Stimulated activated CD4-positive, alpha-beta T cell treated with anti-CD3 and anti-CD28 coated beads, TNF-alpha, amount 100 ng/mL, for 48 hours (primary cell): ENCODE results near the gene KPTN.

Source experiments
- DNase-seq, 3 donors: peaks; one replicate each; pipeline ENCODE4 v3.0.0-alpha.2; 2020; ENCODE audit warnings: low read depth in 3 of 3

Gene KPTN

GRCh38 chr19:47483800-47484690 is at the start of gene KPTN:
Gene KPTN (minus strand): TSS chr19:47484219. CDS start chr19:47484160, 59 bp downstream.
- DNase-seq: peak; percentile 83 to 86 (median 86)

- no peak for DNase-seq
Observed at GRCh38 chr19:47531640-47532387, 47.8 kb upstream of the KPTN start.

DNA sequence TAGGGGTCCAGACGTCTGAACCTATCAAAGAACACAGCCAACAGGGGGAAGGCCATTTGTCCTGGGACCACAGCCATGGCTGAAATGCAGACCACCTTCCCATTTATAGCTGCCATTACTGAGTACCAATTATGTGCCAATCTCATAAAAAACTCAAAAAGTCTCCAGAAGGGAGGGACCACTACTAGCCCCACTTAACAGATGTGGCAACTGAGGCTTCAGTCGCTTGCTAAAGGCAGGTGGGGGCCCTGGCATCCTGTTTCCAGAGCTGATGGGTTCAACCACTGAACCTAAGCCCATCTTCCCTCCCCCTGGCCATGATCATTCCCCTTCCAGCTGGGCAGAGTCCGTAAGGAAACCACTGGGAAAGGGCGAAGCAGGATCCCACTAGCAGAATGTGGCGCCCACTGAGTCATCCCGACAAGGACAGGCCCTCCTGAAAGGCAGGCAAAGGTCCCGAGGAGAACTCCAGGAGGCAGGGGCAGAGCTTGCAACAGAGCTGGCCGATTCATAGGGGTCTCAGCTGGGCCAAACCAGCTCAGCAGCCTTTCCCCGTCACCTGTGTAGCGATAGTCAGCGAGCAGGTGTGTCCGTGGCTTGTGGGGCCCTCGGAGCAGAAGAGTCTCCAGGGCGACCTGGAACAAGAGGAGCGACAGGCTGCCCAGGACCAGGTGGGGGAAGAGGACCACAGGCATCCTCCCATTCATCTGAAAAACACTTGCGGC is 45.2 kb upstream of the KPTN start:
- DNase-seq: no peak

- DNase-seq: no peak
Observed at GRCh38 chr19:47526798-47527197, 42.8 kb upstream of the KPTN start.

DNA sequence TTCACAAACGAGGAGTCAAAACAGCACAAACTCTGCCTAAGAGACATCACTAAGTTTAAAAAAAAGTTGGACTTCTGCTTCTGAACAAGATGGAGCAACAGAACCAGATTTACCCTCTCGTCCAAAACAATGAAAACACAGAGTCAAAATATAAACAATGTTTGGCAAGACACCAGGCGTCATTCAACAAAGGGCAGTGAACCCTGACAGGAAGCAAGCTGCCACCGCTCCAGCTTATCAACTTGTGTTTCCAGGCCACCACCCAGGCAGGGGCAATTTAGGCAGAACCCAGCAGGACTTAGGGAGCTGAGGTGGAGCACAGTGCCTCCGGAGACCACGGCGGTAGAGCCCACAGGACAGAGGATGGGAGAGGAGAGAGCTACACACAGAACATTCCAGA is 39.5 kb upstream of the KPTN start:
- DNase-seq: no peak

GRCh38 chr19:47521473-47522180 is 37.6 kb upstream of the KPTN start:
- DNase-seq: no peak

DNA sequence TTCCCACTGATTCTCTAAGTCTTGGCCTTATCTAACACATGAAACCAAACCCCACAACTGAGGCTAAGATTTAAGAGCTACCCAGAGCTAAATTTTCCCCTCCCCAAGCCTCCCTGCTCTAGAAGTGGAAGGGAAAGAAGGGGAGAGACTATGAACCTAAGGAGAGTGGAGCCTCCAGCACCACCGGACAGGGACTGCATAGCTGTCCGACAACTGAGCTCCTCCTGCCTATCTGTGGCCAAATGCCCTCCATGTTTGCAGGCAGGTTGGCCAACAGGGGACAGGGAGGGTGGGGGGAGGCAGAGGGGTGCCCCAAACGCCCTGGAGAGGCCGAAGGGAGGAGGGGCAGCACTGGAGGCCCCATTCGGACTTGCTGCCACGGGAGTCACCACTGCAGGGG is 36.8 kb upstream of the KPTN start:
- DNase-seq: no peak

DNA sequence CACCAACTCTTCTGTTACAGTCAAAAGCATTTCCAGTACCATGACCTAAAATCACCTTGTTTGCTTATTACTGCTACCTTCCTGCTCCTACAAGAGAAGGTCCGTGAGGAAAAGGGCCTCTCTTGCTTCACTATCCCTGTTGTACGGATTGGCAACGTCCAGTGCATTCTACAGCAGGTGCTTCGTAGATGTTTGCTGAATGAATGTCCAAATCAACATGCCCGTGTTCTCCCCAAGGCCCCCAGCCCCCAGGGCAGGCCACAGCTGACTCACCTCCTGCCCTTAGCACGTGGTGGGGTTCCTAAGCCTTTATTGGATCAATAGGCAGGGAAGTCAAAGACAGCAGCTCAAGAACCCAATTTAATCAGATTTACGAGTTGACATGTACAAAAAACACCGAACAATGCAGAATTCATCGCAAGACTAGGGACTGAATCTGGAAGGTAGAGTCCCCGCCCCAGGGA is 36.4 kb upstream of the KPTN start:
- no peak for DNase-seq

- no peak for DNase-seq
Observed at GRCh38 chr19:47518854-47519253, 34.8 kb upstream of the KPTN start.

GRCh38 chr19:47518139-47518538 is 34.1 kb upstream of the KPTN start:
- peak in 2 of 3 donors; percentile 14 to 25 for DNase-seq

- peak; percentile 100 for DNase-seq
Observed at GRCh38 chr19:47514869-47515588, 31.0 kb upstream of the KPTN start, which contains the start of gene NAPA. Gene NAPA (minus strand): TSS chr19:47515063. CDS start chr19:47514940, 123 bp downstream.

- DNase-seq: no peak
Observed at GRCh38 chr19:47514151-47514868, 30.3 kb upstream of the KPTN start.

DNA sequence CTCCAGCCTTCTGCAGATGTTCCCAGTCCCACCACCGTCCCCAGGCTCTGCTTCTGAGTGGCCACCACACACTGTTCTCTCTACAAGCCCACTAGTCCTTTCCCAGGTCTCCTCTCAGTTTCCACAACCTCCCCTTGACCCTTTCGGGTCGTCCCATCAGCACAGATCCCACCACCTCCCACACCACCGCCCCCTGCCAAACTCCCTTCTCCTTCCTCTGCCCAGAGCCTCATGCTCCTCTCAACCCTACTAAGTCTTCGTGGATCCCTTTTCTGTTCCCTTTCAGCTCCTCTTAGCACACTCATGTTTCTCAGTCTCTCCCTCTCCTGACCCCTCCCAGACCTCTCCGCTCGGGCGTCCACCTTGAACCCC is 28.9 kb upstream of the KPTN start:
- no peak for DNase-seq

- no peak for DNase-seq
Observed at GRCh38 chr19:47512183-47512947, 28.3 kb upstream of the KPTN start.

GRCh38 chr19:47511681-47512080 is 27.7 kb upstream of the KPTN start:
- DNase-seq: no peak

DNA sequence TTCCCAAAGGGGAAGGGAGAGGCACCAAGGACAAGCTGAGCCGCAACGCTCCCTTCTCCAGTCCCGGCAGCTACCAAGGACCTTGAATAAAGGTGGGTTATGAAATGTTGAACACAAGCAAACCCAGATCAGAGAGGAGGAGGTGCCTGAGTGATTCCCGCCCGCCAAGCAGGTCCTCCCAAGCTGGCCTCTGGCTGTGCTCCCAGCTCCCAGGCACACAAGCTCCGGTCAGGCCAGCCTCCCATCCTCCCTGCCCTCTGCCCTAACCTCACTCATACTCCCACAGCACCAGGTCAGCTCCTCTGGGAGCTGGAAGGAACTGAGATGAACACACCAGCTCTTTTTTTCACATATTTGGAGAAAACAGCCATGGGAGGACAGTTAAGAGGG is 27.1 kb upstream of the KPTN start:
- no peak for DNase-seq

- no peak for DNase-seq
Observed at GRCh38 chr19:47510516-47511127, 26.6 kb upstream of the KPTN start.

DNA sequence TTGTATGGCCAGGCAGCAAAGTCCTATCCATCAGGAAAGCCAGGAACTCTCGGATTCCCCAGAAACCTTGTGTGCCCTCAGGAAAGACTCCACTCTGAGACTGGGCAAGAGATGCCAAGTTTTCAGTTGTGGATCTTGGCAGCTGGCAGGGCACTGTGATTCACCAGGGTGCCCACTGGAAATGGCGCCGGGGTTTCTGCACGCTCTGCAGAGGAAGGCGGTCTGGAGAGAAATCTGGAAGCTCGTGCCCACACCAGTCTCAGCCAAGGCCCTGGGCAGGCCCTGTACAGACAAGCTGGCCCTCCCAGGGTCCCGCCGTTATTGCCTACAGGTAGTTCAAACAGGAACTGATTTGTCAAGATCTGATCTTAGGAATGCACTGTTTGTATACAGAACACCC is 26.0 kb upstream of the KPTN start:
- DNase-seq: no peak
